GM21723 (cell line): ENCODE data around the gene DES.

ENCODE experiments used
- ATAC-seq: cut with Tn5 transposase; IDR thresholded peaks from one replicate; pipeline ENCODE4 v1.9.1; 2021; ENCODE audit warnings: mild to moderate bottlenecking, moderate library complexity; ENCODE audit not compliant: unreplicated experiment

DES gene

DNA sequence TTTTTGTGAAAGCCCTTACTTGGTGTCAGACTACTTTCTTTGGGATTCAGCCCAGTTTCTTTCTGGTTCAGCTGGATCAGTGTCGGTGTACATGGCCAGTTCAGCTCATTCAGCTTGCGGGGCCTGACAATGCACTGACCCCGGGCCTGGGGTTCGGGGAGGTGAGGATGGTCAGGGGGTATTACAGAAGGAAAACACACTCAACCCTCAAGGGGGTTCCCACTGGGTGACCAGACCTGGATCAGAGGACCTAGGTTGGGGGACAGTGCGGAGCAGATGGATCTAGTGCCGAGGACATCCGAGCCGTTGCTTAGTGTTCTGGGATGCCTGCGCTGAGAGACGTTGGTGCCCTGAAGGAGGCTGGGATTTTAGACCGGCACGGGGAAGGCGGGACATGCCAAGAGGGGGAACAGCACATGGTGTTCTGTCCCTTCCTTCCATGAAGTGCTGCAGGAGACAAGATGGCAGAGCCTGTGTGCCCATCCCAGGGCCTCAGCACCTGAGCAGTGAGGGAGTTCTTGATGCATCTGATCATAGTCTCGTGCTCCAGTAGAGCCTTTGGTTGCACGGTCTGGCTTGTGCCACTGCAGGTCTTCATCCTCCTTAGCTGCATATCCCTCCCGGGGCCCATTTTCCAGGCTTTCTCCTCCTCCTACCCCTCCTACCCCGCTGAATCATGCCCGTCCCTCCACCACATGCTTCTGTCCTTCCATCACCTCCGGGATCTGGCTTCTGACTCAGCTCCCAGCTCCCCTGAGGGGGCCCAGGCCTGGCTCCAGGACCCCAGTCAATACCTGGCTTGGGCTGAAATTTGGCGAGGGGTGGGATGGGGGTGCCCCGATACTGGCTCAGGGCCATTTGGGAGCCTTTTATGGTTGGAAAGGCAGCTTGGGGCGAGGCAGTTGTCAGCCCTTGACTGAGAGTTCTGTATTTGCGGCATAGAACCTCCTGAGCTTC is 34.5 kb downstream of the DES start:
- no peak for ATAC-seq

DNA sequence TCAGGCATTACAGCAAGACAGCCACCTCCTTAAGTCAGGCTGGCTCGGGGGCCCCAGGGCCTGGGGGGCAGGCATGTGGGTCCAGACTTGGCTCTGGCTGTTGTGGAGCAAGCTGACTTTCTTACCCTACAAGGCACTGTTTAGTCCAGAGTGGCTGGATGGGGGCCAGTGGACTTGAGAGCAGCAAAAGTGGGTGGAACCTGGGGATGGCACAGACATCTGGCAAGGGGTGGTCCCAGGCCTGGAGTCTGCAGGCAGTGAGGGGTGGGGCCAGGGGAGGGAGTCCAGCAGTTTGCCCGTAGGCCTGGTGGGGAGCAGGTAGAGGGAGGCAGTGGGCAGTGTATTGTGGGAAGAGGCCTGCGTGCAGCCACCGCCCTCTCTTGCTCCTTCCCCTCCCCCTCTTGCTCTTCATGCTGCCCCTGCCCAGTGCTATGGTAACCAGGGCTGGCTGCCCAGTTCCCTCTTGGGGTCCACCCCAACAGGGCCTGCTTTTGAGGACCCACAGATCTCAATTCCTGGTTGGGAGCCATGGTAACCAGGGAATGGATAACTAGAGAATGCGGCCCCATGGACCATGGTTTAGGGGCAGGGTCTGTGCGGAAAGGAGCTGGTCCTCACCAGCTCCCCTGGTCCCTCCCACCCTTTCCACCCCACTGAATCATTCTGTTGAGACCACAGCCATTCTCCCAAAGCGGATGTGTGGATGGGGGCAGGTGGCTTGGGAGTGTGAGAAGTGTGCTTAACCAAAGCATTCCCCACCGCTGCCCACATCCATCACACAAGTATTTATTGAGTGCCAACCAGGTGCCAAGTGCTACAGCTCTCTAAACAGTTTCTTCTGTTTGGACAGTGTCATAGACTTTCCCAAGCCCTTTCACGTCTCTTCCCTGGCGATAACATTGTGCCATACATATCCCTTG is 35.8 kb downstream of the DES start:
- ATAC-seq: no peak

DNA sequence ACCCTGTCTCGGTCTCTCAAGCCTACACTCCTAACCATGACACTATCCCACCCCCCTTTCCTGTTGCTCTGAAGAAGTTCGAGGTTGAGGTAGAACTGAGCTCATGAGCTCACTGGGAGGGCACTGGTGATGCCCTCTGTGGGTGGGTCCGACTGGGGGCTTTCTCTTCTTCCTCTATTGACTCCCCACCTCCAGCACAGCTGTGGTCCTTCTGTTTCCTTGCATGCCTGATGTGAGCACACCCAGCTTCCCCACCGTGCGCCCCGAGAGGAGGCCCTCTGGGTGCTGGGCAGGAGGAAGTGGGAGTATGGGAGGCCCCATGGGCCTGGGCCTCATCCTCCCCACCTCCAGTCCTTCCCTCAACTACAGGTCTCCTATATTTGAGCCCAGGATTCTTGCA is 37.4 kb downstream of the DES start:
- no peak for ATAC-seq

DNA sequence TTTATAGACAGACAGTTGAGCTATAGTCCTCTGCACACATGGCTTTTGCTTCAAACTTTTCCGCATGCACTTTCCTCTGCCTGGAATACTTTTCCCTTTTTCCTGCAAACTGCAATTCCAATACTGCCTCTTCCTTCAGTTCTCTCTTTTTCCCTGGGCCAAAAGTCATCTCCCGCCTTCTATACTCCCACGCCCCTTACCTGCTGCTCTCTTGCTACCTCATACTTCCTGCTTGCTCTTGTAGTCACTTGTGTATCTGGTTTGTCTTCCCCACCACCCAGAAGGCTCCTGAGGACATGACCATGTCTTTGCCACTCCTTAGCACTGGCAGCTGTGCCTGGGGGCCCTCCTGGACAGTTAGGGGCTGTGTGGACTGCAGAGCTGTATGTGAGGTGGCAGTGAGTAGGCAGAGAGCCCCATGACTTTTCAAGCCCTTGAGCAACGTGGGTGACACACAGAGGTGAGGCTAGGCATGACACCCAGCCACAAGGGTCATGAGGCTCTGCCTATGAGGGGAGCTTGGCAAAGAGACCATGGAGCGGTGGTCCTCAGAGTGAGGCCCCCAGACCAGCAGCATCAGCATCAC is 39.7 kb downstream of the DES start:
- peak; percentile 56 for ATAC-seq

DNA sequence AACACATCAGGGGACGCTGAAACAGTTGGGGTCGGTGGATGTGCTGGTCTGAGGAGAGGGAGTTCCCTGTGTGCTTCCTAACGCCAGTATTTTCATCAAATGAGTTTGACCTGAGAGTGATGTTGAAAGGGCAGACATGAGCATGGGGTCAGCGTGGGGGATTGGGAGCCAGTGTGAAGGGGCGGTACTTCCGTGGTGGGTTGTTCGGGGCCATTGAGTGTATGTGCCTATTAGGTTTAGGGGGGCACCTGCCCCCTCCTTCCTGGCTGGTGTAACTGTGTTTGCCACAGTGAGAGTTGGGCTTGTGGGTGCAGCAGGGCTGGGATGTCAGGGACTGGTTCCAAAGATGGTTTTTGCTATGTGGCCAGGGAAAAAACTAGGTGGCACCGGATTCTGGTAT is 40.8 kb downstream of the DES start:
- ATAC-seq: no peak

DNA sequence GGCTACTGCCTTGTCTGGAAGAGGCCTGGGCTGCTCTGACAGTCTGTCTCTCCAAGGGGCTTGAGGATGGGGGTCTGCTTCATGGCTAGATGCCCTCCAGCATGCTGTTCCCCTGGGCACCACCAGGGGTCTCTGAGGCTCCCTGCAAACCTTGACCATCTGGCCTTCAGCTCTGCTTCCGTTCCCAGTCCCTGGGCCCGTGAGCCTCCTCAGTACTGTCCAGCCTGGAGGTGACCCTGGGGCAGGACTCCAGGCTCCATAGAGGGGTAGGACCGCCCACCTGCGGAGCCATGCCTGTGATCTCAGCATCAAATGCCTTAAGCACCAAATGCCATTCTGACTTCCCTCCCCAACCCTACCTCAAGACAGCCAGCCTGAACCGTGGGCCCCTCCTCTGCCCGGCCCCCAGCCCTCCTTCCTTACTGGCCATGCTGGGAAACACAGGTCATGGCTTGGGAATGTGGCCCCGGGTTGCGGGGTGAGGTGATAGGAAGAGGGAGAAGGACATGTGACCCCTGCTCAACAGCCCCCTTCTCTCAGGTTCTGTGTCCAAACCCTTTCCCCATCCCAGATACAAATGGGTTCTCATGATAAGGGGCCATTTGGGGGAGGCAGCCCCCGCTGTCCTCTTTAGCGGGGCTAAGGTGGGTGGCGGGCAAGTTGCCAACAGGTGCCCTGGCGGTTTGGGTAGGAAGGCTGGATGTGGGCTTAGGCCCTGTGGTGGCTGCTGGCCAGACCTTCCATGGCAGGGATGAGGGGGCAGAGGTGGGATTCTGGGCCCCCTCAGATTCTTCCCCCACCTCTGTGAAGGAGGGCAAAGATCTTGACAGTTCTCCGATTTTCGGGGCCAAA is 41.5 kb downstream of the DES start:
- peak; percentile 79 for ATAC-seq

DNA sequence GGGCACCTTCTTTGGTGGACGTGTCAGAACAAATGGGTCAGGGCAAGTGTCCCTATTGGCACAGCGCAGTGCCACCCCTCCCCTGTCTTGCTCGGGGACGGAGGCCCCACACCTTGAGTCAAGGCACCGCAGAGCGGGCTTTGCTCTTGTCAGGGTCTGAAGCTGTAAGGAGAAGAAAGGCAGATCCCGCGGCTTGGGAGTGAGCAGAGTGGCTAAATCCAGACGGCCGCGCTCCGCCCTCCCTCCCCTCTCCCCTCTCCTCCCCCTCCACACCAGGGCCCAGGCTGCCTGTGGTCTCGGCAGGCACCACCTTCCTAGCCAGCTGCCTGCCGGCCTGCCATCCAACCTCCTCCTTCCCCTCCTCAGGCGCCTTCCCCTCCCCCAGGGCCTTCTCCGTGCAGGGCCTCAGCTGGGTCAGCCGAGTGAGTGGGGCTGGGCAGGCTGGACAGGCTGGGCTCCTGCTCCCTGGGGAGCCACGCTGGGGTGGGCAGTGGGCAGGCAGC is 42.3 kb downstream of the DES start:
- ATAC-seq: no peak

DNA sequence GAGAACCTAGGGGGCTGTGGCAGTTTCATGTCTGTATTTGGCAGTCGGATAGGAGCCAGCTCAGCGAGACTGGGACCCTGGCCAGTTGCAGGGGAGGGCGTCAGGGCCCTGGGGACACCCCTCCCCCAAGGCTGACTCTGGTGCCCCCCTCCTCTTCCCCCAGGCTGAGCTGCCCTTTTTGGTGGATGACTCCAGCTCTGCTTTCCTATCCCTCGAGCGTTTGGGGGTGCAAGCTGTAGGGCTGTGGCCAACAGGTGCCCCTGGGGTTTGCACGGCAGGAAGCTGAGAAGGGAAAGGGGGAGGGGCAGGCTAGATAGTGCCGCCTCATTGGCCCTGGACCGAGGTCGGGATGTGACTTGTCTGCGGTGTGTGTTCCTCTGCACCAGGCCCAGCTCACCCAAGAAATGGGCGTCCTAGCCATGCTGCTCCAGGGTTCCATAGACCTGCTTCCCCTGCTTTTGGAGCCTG is 42.9 kb downstream of the DES start:
- ATAC-seq: no peak

DNA sequence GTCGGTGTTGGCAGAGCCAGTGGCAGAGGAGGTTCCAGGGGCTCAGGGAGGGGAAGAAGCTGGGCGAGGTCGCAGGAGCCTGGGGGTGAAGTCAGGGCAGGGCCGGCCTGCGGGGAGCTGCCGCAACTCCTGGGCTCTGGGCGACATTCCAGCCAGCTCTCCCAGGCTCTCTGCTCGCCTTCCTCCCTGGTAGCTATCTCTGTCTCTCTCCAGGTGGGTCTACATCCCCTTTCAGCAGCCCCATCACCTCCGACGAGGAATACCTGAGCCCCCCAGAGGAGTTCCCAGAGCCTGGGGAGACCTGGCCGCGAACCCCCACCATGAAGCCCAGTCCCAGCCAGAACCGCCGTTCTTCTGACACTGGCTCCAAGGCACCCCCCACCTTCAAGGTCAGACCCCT is 43.5 kb downstream of the DES start:
- ATAC-seq: no peak

DNA sequence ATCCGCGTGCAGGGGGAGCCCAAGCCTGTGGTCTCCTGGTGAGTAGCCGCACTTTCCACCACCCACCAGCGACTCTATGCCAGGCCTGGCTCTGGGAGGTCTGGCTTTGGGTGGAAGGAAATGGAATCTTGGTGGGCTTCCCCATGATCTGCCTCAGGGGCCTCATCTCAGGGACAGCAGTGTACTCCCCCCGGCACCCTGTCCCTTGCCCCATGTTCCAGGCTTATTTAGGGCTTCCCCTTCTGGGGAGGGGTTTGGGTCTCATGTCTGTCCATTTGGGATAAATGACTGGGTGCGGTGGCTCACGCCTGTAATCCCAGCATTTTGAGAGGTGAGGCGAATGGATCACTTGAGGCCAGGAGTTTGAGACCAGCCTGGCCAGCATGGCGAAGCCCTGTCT is 44.2 kb downstream of the DES start:
- ATAC-seq: no peak

DNA sequence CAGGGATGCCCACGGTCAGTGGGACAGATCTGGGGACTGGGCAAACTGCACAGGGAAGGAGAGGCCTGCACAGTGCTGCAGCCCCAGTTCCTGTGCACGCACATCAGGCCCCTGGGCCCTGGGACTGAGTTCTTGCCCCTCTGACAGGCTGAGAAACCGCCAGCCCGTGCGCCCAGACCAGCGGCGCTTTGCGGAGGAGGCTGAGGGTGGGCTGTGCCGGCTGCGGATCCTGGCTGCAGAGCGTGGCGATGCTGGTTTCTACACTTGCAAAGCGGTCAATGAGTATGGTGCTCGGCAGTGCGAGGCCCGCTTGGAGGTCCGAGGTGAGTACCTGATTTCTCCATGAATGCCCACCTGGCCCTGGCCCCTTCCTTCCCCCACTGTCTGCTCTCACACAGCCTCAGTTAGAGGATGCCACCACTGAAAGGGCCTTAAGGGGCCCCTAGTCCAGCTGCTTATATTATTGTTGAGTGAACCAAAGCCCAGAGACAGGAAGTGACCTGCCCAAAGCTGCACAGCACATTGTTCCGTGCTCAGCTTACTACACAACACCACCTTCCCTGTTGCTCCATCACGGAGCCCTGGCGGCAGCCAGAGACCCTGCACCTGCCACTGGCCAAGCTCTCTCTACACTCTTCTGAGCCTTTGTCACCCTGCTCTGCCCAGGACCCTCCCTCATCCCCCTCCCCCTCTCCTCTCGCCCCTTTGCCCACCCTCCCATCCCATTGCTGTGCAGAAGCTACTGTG is 46.3 kb downstream of the DES start:
- no peak for ATAC-seq

DNA sequence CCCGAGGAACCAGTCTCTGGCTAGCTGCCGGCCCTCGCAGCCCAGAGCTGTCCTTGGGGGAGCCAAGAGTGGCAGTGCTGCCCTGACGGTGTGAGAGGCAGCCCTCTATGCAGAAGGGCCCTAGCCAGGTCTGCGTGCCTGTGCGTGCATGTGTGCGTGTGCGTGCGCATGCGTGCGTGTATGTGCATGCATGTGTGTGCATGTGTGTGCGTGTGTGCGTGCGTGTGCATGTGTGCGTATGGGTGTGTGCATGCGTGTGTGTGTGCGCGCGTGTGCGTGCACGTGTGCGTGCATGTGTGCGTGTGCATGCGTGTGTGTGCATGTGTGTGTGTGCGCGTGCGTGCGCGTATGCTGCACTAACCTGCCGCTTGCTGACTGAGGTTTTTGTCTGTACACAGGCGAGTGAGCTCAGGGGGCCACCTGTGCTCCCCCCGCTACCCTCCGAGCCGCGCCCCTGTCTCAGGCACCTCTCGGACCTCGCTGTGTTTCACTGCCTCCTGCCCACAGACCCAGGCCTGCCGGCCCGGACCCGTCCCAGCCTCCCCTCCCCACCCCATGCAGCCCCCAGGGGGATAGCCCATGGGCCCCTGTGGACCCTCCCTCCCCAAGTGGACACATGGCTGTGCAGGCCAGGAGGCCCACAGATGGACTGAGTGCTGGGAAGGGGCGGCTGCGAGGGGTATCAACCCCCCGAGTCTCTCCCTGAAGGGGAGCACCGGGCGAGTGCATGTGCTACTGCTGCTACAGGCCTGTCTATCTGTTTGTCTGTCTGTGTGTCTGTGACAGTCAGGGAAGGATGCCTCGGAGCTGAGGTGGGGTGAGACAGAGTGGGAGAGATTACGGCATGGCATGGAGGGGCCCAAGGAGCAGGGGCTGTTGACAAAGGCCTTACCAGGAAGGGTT is 47.7 kb downstream of the DES start:
- ATAC-seq: no peak

DNA sequence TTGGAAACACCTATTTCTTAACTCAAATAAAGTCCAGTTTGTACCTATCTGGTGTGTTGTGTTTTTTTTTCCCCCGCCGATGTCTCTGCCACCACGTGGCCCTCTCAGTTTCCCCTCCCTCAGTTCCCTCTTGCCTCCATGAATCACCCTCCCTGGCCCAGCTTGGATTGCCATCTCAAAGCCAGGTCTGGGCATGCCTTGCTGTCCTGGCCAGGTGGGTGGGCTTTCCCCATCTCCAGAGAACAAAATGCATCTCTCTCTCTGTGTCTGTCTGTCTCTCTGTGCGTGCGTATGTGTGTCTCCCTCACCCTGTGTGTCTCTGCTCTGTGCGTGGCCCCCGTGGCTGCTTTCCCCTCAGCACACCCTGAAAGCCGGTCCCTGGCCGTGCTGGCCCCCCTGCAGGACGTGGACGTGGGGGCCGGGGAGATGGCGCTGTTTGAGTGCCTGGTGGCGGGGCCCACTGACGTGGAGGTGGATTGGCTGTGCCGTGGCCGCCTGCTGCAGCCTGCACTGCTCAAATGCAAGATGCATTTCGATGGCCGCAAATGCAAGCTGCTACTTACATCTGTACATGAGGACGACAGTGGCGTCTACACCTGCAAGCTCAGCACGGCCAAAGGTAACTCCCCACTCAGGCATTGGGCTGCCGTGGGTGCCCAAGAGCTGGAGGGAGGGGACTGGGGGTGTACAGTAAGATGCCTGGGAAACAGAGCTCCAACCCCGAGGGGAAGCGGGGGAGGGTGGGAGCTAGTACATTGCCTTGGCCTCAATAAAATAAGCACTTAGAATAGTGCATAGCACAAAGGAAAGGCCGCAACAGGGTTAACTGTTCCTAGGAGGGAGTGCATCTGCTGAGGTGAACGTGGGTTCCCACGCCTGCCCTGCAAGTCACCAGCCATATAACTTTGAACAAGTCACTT is 48.9 kb downstream of the DES start:
- ATAC-seq: no peak

DNA sequence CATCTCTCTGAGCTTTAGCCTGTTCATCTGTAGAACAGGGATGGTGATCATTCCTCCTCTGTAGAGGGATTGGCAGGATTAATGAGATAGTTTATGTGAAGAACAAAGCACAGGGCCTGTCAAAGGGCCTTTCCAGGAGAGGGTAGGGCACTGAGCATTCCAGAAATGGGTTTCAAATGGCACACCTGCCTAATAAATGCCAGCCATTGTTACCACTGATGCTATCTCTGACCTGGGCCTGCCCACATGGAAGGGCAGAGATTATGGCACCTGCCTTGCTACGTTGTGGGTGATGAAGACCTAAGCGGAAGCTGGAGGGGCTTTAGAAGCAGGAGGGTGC is 49.5 kb downstream of the DES start:
- ATAC-seq: no peak

DNA sequence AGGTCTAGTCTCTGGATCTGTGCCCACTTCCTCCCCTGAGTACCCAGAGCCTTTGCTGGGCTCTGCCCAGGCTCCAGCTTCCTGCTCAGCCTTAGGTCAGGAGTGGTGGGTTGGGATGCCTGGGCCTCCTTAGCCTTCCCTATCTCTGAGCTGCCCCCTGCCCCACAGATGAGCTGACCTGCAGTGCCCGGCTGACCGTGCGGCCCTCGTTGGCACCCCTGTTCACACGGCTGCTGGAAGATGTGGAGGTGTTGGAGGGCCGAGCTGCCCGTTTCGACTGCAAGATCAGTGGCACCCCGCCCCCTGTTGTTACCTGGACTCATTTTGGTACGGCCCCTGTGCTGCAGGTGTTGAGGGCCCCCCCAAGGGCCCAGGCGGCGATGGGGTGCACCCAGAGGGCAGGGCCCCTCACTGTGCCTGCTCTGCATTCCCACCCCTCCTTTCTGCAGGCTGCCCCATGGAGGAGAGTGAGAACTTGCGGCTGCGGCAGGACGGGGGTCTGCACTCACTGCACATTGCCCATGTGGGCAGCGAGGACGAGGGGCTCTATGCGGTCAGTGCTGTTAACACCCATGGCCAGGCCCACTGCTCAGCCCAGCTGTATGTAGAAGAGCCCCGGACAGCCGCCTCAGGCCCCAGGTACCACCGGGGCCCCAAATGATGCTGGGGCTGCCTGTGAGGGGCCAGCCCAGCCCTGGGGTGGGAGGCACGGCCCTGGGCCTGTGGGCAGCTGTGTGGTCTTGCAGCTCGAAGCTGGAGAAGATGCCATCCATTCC is 50.4 kb downstream of the DES start:
- no peak for ATAC-seq

DNA sequence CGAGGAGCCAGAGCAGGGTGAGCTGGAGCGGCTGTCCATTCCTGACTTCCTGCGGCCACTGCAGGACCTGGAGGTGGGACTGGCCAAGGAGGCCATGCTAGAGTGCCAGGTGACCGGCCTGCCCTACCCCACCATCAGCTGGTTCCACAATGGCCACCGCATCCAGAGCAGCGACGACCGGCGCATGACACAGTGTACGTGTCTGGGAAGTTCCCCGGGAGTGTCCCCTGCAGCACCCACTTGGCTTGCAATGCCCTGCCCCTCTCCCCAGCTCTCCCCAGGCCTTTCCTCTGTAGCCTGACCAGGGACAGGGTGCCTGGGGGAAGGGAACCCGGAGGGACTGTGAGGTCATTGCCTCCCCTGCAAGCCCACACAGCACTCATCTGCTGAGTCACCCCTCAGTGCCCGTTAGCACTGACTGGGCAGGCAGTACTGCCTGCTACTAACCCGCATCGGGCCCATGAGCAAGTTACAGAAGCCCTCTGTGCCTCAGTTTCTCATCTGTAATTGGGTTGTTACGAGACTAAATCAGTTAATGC is 51.1 kb downstream of the DES start:
- no peak for ATAC-seq

DNA sequence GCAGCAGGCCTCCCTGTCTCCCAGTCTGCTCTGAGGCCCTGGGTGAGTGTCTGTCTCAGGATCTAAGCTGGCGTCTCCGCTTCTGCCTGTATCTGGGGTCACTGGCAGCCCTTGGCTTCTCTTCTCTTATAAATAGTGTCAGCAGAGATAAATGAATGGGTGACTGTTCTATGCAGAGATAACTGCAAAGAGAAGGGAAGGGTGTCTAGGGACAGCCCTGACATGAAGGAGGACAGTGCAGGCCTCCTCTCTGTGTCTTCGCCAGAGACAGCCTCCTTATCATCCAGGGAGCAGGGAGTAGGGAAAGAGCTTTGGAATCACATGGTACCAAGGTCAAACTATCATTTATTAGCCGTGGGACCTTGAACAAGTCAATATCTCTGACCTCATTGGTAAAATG is 52.3 kb downstream of the DES start:
- no peak for ATAC-seq
